Effector CD4-positive, alpha-beta T cell (primary cell): ENCODE results near the gene SLC25A27.

Source experiments
- DNase-seq: peaks from one replicate; pipeline ENCODE4 v3.0.0-alpha.2; 2020

The SLC25A27 gene

GRCh38 chr6:46720401-46720800 lies 67.6 kb downstream of the SLC25A27 start:
- DNase-seq = no peak
